Peyer's patch (tissue), 4 donors: ENCODE measurements around the gene PPP6R1. TPM values are rescaled to one million over a fixed set of nuclear protein-coding genes. Genes with fewer than 3 reads are reported as not detected.

ENCODE experiments used
- DNase-seq, 3 donors: peaks; one replicate each; pipeline ENCODE4 v3.0.0-alpha.2; 2017 to 2019
- H3K27ac ChIP-seq, 4 donors: fragments of 200-600 bp; sonication (generic); one replicate each; pipeline ENCODE4 v1.5.1; 2016 to 2019
- H3K27me3 ChIP-seq, 2 donors: fragments of 200-600 bp; sonication (generic); one replicate each; pipeline ENCODE4 v1.5.1; 2019
- H3K36me3 ChIP-seq, 3 donors: fragments of 200-600 bp; sonication (generic); one replicate each; pipeline ENCODE4 v1.5.1; 2016 to 2019
- H3K4me1 ChIP-seq, 4 donors: fragments of 200-600 bp; sonication (generic); one replicate each; pipeline ENCODE4 v1.5.1; 2016 to 2019
- H3K4me3 ChIP-seq, 4 donors: fragments of 200-600 bp; sonication (generic); 1 replicate in 3 of 4; 2 replicates in 1 of 4; pipeline ENCODE4 v1.5.1; 2016 to 2019; ENCODE audit warnings: mild to moderate bottlenecking in 1 of 4
- H3K9me3 ChIP-seq, 4 donors: fragments of 200-600 bp; sonication (generic); one replicate each; pipeline ENCODE4 v1.5.1; 2016 to 2019; ENCODE audit warnings: mild to moderate bottlenecking in 1 of 4
- CTCF ChIP-seq, 6 experiments: fragments of 450-650 bp in 4 of 6; fragments of 200-600 bp in 2 of 6; sonication (generic) in 1 of 6; IDR thresholded peaks; one replicate each; pipeline ENCODE4 v1.5.1; 2017 to 2019; ENCODE audit warnings: antibody characterized with exemption in 6 of 6, mild to moderate bottlenecking in 3 of 6, moderate library complexity in 1 of 6
- POLR2A ChIP-seq, 2 donors: fragments of 450-650 bp; IDR thresholded peaks; one replicate each; pipeline ENCODE4 v1.5.1; 2017; ENCODE audit warnings: antibody characterized with exemption in 2 of 2, mild to moderate bottlenecking in 2 of 2, moderate library complexity in 2 of 2
- total RNA-seq, 4 donors: library from RNA; depleted of rRNA; stranded (reverse); fragments of >200 nt; gene quantifications; one replicate each; pipeline ENCODE4 v1.1.0, GENCODE V29; 2016

The PPP6R1 gene
- total RNA-seq, 4 donors from 2014 or later, result 71.2 to 123 (median 94.8) TPM

- peaks cover 1 to 23% (median 12%) of the 10 kb centered on the region in 4 donors for H3K4me1 ChIP-seq
- H3K27me3 ChIP-seq, result no peaks in the 10 kb centered on the region
- H3K4me3 ChIP-seq, result no peak overlapping the region
- no peaks in the 10 kb centered on the region for H3K9me3 ChIP-seq
- DNase-seq, result no peak
- TF ChIP-seq POLR2A (IDR thresholded peaks at IDR 0.05) (no peak), CTCF (IDR thresholded peaks at IDR 0.05) (no peak)
- H3K27ac ChIP-seq, result no peak overlapping the region
- H3K36me3 ChIP-seq, result peaks cover 0 to 33% (median 0%) of the 10 kb centered on the region in 3 donors
Measured at GRCh38 chr19:55273978-55274707, 15.3 kb upstream of the PPP6R1 start.

GRCh38 chr19:55272142-55272541, 13.3 kb upstream of the PPP6R1 start:
- no peaks in the 10 kb centered on the region for H3K27me3 ChIP-seq
- no peaks in the 10 kb centered on the region for H3K9me3 ChIP-seq
- DNase-seq, result no peak
- H3K36me3 ChIP-seq, result peaks cover 0 to 36% (median 0%) of the 10 kb centered on the region in 3 donors
- peaks cover 0 to 13% (median 7%) of the 10 kb centered on the region in 4 donors for H3K4me1 ChIP-seq
- H3K27ac ChIP-seq, result no peak overlapping the region
- TF ChIP-seq POLR2A (IDR thresholded peaks at IDR 0.05), result no peak
- no peak overlapping the region for H3K4me3 ChIP-seq

- Histone ChIP-seq H3K9me3 (no peaks in the 10 kb centered on the region), H3K27me3 (no peaks in the 10 kb centered on the region), H3K36me3 (peaks cover 0 to 39% (median 0%) of the 10 kb centered on the region in 3 donors), H3K4me3 (no peak overlapping the region), H3K27ac (no peak overlapping the region), H3K4me1 (no peaks in the 10 kb centered on the region)
- DNase-seq, result no peak
- TF ChIP-seq CTCF (IDR thresholded peaks at IDR 0.05) (no peak), POLR2A (IDR thresholded peaks at IDR 0.05) (no peak)
Measured at GRCh38 chr19:55270172-55270942, 11.5 kb upstream of the PPP6R1 start.

GRCh38 chr19:55269299-55269698, 10.5 kb upstream of the PPP6R1 start:
- H3K36me3 ChIP-seq, result peaks cover 0 to 42% (median 0%) of the 10 kb centered on the region in 3 donors
- H3K4me1 ChIP-seq, result no peaks in the 10 kb centered on the region
- no peak for DNase-seq
- H3K27me3 ChIP-seq, result no peaks in the 10 kb centered on the region
- H3K27ac ChIP-seq, result no peak overlapping the region
- TF ChIP-seq POLR2A (IDR thresholded peaks at IDR 0.05), result no peak
- TF ChIP-seq CTCF (IDR thresholded peaks at IDR 0.05), result no peak
- no peak overlapping the region for H3K4me3 ChIP-seq
- H3K9me3 ChIP-seq, result no peaks in the 10 kb centered on the region

- DNase-seq, result no peak
- no peaks in the 10 kb centered on the region for H3K9me3 ChIP-seq
- H3K4me1 ChIP-seq, result no peaks in the 10 kb centered on the region
- H3K27ac ChIP-seq, result no peak overlapping the region
- H3K4me3 ChIP-seq, result no peak overlapping the region
- TF ChIP-seq POLR2A (IDR thresholded peaks at IDR 0.05), result no peak
- no peak for TF ChIP-seq CTCF (IDR thresholded peaks at IDR 0.05)
- no peaks in the 10 kb centered on the region for H3K27me3 ChIP-seq
- peaks cover 0 to 20% (median 0%) of the 10 kb centered on the region in 3 donors for H3K36me3 ChIP-seq
Measured at GRCh38 chr19:55266840-55267239, 8.0 kb upstream of the PPP6R1 start.

GRCh38 chr19:55266404-55266803, 7.6 kb upstream of the PPP6R1 start:
- Histone ChIP-seq H3K36me3 (peaks cover 0 to 17% (median 0%) of the 10 kb centered on the region in 3 donors), H3K4me3 (no peak overlapping the region), H3K27ac (no peak overlapping the region), H3K27me3 (no peaks in the 10 kb centered on the region), H3K9me3 (no peaks in the 10 kb centered on the region), H3K4me1 (no peaks in the 10 kb centered on the region)
- no peak for DNase-seq
- TF ChIP-seq CTCF (IDR thresholded peaks at IDR 0.05), result no peak
- TF ChIP-seq POLR2A (IDR thresholded peaks at IDR 0.05), result no peak
